Stimulated activated CD4-positive, alpha-beta T cell treated with anti-CD3 and anti-CD28 coated beads, Interleukin-4, amount 100 ng/mL, for 24 hours (primary cell): ENCODE measurements around the gene NDST4.
A peak's percentile ranks its signal among the peaks of the same experiment; 100 is the strongest.

Experiments used
- DNase-seq: peaks from one replicate; pipeline ENCODE4 v3.0.0-alpha.2; 2020

Gene NDST4

GRCh38 chr4:114900934-114901333, 212.5 kb downstream of the NDST4 start:
- no peak for DNase-seq

GRCh38 chr4:114890773-114891172, 222.6 kb downstream of the NDST4 start:
- DNase-seq: no peak

GRCh38 chr4:114886761-114887160, 226.7 kb downstream of the NDST4 start:
- no peak for DNase-seq

- DNase-seq: no peak
These were observed 229.8 kb downstream of the NDST4 start for GRCh38 chr4:114883641-114884040.

GRCh38 chr4:114879916-114880669, 233.3 kb downstream of the NDST4 start:
- no peak for DNase-seq

- no peak for DNase-seq
These were observed 237.8 kb downstream of the NDST4 start for GRCh38 chr4:114875630-114876029.

GRCh38 chr4:114874321-114874720, 239.1 kb downstream of the NDST4 start:
- DNase-seq: no peak

- no peak for DNase-seq
These were observed 242.4 kb downstream of the NDST4 start for GRCh38 chr4:114870987-114871386.

- DNase-seq: no peak
These were observed 246.3 kb downstream of the NDST4 start for GRCh38 chr4:114866901-114867670.

GRCh38 chr4:114864060-114864459, 249.4 kb downstream of the NDST4 start:
- no peak for DNase-seq

GRCh38 chr4:114860786-114861185, 252.6 kb downstream of the NDST4 start:
- DNase-seq: no peak

GRCh38 chr4:114857831-114858230, 255.6 kb downstream of the NDST4 start:
- DNase-seq: no peak

GRCh38 chr4:114839986-114840385, 273.4 kb downstream of the NDST4 start:
- no peak for DNase-seq

- no peak for DNase-seq
These were observed 282.8 kb downstream of the NDST4 start for GRCh38 chr4:114830628-114831027.

- DNase-seq: no peak
These were observed 285.8 kb downstream of the NDST4 start for GRCh38 chr4:114827651-114828050.

- no peak for DNase-seq
These were observed 297.7 kb downstream of the NDST4 start for GRCh38 chr4:114815760-114816159.

- DNase-seq: no peak
These were observed 299.5 kb downstream of the NDST4 start for GRCh38 chr4:114813961-114814360.

GRCh38 chr4:114811564-114812301, 301.7 kb downstream of the NDST4 start:
- no peak for DNase-seq

GRCh38 chr4:114807759-114808404, 305.5 kb downstream of the NDST4 start:
- peak; percentile 26 for DNase-seq

- no peak for DNase-seq
These were observed 306.1 kb downstream of the NDST4 start for GRCh38 chr4:114807357-114807756.

GRCh38 chr4:114791976-114792375, 321.4 kb downstream of the NDST4 start:
- no peak for DNase-seq

- no peak for DNase-seq
These were observed 327.9 kb downstream of the NDST4 start for GRCh38 chr4:114785570-114785969.

- no peak for DNase-seq
These were observed 330.2 kb downstream of the NDST4 start for GRCh38 chr4:114783215-114783595.
